ENCODE results near the gene TEX9.

DNA sequence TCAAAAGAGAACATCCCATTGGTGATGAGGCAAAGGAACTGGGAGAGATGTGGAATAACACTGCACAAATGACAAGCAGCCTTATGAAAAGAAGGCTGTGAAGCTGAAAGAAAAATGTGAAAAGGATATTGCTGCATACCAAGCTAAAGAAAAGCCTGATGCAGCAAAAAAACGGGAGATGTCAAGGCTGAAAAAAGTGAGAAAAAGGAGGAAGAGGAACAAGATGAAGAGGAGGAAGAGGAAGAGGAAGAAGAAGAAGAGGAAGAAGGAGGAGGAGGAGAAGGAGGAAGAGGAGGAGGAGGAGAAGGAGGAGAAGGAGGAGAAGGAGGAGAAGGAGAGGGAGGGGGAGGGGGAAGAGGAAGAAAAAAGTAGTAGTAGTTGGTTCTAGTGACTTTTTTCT lies 41.8 kb upstream of the TEX9 start:
- TF ChIP-seq, protein P1, sequence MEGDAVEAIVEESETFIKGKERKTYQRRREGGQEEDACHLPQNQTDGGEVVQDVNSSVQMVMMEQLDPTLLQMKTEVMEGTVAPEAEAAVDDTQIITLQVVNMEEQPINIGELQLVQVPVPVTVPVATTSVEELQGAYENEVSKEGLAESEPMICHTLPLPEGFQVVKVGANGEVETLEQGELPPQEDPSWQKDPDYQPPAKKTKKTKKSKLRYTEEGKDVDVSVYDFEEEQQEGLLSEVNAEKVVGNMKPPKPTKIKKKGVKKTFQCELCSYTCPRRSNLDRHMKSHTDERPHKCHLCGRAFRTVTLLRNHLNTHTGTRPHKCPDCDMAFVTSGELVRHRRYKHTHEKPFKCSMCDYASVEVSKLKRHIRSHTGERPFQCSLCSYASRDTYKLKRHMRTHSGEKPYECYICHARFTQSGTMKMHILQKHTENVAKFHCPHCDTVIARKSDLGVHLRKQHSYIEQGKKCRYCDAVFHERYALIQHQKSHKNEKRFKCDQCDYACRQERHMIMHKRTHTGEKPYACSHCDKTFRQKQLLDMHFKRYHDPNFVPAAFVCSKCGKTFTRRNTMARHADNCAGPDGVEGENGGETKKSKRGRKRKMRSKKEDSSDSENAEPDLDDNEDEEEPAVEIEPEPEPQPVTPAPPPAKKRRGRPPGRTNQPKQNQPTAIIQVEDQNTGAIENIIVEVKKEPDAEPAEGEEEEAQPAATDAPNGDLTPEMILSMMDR (IDR thresholded peaks at IDR 0.05), result no peak
- TF ChIP-seq POLR2A (IDR thresholded peaks at IDR 0.05), result no peak
